GM15510 (cell line): ENCODE data around the gene KCNE5.

Experiments used
- POLR2A ChIP-seq: IDR thresholded peaks from 3 replicates; pipeline ENCODE4 v1.6.1; 2011; ENCODE audit warnings: borderline replicate concordance; ENCODE audit not compliant: insufficient read length; ENCODE audit errors: extremely low read depth

Gene KCNE5

DNA sequence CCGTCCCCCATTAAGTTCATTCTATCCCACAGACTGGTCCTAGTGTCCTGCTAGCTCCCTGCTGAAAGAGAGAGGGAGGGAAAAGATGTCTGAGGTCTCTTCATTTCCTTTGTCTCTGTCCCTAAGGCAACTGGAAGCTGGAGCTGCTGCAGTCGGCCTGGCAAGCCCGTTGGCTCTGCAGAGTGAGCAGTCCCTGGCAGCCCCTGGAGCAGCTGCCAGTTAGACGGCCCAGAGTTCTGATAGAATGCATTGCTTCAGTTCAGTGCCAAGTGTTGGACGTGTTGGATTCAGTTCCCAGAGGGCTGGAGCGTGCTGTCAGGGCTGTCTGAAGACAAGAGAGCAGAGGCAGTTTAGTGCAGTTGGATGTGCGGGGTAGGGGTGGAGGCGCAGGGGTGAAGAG is 975 bp downstream of the KCNE5 start:
- TF ChIP-seq POLR2A: no peak

DNA sequence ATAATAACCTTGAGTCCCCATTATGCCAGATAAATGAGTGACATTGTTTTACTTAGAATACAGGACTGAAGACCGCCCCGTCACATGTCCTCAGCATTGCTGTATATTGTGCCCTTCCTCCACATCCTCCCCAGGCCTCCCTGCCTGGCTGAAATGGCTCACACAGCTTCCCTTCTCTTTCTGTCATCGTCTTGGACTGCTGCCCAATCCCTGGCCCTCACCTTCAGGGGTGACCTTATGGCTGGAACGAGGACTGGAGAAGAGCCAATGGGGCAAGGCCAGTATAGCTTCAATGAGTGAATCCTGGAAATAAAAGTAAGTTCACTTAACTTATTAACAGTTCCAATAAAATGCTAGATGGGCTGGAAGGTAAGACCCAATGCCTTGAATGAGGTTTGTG is 2.7 kb downstream of the KCNE5 start:
- TF ChIP-seq POLR2A: no peak

DNA sequence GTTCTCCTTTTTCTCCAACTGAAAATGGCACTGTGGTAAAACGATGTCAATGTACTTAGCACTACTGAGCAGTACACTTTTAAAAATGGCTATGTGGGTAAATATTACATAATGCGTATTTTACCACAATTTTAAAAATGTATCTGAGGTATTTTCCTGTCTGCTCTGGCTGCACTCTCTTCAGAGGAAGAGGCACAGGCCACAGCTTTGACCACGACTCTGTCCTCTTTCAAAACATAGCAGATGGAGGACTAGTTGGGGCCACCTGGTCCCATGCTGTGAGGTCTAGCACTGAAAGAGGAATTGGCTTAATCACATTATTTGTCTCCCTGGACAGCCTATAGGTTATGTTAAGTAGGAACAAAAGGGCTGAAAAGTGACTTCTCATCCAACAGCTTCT is 5.2 kb downstream of the KCNE5 start:
- no peak for TF ChIP-seq POLR2A

DNA sequence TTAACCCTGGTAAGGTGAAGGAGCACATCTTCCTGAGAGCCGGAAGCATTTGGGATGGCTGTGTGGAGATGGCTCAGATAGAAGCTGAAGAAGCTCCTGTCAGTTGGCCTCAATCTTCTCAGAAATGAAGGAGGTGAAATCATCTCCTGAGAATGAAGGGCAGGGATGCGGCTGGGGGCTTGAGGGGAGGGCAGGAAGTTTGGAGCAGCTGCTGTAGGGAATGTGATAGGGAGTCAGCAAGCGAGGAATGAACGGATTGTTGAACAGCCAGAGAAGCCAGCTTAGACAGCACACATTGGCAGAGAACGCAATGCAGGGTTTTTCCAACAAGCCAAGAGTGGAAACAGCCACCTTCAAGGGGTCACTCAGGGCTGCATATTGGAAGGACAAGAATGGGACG is 10.0 kb downstream of the KCNE5 start:
- no peak for TF ChIP-seq POLR2A

DNA sequence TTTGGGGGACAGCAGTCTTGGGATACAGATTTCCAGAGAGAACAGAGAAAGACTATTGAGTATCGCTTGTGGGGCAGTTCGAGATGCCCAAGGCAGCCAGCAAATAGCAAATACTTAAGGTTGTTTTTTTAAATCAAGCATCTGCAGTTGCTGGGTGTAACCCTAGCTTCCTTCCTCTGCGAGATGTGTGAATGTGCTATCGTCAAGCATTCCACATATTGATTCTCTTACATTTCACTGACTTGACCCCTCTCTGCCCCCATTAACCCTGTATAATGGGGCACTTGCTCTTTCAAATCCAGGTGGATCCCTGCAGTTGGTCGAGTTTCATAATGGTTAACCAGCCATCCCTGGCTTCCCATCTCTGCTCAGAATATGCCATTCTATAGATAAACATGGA is 23.5 kb downstream of the KCNE5 start:
- TF ChIP-seq POLR2A: no peak

DNA sequence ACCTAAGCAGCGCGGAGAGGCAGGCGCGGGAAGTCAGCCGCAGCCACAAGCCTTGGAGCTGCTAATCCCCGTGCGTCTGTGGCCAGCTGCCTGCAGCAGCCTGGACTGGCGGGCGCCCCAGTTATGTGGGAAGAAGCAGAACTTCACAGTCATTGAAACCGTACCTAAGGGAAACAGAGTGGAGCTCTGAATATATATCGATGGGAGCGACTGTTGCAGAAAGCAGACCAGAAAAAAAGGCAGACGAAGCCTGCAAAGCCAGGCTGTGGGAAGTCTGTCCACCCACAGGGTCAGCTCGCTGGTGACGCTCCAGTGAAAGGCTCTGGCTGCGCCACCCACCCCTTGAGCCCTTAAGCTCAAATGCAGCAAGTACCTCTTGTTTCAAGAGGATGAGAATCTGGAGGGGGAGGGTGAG is 24.7 kb downstream of the KCNE5 start:
- no peak for TF ChIP-seq POLR2A

DNA sequence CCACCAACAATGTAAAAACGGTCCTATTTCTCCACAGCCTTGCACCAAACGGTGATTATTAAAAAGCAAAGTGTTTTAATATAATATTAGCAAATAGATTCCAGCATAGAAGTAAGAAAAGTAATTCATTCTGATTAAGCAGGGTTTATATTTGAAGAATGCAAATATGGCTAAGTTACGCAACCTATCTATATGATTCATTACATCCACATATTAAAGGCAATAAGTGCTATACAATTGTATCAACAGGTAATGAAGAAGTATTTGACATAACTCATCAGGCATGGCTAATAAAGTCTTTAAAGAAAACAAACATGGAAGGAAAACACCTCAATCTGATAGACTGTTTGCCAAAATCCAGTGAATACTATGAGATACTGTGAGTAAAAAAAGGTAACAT is 29.0 kb downstream of the KCNE5 start:
- TF ChIP-seq POLR2A: no peak

DNA sequence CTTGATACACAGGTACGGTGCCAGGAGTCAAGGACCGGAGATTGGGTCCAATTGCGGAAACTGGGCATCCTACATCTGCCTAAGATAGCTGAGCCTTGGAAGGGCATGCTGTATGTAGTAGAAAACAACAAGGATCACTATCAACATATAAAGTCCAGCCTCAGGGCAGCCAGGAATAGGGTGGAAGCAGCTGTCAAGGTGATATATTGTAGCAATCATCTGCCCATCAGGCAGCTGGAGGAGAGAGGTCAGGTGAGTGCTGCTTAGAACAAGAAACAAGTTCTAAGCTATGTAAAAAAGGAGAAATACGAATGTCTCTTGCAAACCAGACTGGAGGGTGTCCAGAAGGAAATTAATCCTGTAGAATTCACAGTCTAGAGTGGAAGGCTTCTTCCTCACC is 34.8 kb downstream of the KCNE5 start:
- TF ChIP-seq POLR2A: no peak

DNA sequence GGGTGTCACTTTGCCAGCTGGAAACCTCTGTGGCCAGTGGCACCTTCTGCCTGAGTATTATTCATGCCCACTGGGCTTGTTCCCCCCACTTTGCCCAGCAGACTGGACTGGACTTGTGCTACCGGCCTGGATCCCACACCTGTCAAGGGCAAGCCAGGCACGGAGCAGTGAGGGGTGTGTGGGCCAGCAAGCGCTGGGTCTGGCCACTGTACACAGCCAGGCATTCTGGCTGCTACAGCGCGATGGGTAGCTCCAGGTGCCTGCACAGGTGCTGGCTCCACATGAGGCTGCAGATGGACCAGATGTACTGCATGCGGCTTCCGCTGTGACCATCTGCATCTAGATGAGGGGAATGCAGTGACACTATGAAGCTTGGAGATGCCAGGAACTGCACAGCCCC is 39.5 kb downstream of the KCNE5 start:
- TF ChIP-seq POLR2A: no peak

DNA sequence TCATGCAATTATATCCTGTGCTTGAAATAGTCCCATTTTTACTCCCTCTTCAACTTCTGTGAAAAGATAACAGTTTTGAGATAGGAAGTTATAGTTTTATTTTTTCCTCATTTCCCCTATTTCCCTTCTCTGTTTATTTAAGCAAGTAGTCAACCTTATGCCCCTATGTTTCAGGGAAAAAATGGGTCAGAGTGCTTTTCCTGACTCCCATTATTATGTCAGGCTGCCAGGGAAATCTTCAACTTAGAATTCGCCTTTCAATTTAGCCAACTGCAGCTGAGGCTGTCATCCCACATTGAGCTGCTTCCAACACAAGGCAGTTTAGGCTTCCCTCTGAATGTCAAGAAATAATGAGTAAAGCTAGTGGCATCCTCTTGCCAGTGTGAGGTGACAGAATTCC is 46.1 kb downstream of the KCNE5 start:
- TF ChIP-seq POLR2A: no peak

DNA sequence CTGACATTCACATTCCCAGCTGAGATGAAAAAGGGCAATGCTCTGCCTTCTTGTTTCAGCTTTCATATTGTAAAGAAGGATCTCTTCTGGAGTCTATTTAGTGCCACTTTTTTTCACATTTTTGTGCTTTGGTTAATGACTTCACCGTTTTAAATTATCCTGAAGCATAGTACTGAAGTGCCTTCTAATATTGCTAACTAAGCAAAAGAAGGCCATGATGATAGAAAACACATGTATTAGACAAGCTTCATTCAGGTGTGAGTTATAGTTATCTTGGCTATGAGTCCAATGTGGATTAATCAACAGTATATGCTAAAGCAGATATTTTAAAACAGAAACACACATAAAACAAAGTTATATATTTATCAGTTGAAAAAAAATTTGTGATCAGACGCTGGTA is 47.9 kb downstream of the KCNE5 start:
- TF ChIP-seq POLR2A: no peak
